GM18498 (cell line): Measurements from ENCODE around the gene CDK17.
"Not testable (repeated sequence)": the region's sequence is repeated elsewhere in the genome, so short reads cannot be mapped to it uniquely, and the experiment has no call there.

Experiments used
- ATAC-seq: cut with Tn5 transposase; IDR thresholded peaks from one replicate; pipeline ENCODE4 v1.9.1; 2021; ENCODE audit warnings: mild to moderate bottlenecking, moderate library complexity; ENCODE audit not compliant: unreplicated experiment

The CDK17 gene

DNA sequence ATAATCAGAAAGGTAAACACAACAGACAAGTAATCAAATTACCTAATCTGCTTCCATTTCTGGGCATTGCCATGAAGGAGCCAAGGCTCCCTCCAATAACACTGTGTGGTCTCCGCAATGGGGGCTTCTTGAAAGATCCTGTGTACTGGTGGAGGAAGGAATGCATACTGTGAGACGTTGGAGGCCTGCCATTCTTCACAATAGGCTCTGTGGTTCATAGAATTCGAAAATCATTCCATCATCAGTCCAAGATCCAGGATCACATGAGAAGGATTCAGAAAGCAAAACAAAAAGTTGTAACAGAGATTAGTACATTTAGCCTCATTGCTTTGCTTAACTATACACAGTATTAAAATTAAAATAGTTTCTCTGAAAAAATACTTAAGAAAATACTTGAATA, 76.3 kb downstream of the CDK17 start:
- no peak for ATAC-seq

GRCh38 chr12:96322720-96323119, 77.5 kb downstream of the CDK17 start:
- ATAC-seq = no peak

GRCh38 chr12:96321941-96322340, 78.3 kb downstream of the CDK17 start:
- ATAC-seq = no peak

DNA sequence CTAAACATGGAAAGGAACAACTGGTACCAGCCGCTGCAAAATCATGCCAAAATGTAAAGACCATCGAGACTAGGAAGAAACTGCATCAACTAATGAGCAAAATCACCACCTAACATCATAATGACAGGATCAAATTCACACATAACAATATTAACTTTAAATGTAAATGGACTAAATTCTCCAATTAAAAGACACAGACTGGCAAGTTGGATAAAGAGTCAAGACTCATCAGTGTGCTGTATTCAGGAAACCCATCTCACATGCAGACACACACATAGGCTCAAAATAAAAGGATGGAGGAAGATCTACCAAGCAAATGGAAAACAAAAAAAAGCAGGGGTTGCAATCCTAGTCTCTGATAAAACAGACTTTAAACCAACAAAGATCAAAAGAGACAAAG, 82.4 kb downstream of the CDK17 start:
- not testable (repeated sequence) for ATAC-seq

DNA sequence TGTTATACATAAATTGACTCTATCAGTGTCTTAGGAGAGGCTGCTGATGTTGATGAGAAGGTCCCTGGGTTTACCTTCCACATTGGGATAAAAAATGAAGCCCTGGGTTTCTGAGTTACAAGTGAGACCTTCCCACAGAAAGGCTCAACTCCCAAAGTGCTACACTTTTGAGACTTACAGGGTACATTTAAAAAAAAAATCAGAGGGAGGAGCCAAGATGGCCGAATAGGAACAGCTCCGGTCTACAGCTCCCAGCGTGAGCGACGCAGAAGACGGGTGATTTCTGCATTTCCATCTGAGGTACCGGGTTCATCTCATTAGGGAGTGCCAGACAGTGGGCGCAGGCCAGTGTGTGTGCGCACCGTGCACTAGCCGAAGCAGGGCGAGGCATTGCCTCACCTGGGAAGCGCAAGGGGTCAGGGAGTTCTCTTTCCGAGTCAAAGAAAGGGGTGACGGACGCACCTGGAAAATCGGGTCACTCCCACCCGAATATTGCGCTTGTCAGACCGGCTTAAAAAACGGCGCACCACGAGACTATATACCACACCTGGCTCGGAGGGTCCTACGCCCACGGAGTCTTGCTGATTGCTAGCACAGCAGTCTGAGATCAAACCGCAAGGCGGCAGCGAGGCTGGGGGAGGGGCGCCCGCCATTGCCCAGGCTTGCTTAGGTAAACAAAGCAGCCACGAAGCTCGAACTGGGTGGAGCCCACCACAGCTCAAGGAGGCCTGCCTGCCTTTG, 84.3 kb downstream of the CDK17 start:
- not testable (repeated sequence) for ATAC-seq

DNA sequence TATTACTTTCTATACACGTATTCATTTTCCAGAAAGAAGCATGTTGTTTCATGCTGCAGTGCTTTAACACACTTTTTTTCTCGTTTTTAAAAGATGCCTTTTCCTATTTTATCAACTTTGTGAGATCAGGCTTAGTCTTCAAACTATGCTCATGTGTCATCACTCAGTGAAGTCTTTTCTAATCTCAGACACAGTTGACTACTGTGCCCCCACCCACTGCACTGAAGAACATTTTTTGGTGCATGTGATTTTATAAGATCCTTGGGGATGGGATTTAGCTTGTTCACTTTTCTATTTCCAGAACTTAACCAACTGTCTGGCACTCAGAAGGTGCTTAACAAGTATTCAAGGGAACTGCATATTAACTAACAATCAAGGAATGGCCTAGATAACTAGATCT, 85.5 kb downstream of the CDK17 start:
- ATAC-seq = no peak

GRCh38 chr12:96313606-96314005, 86.6 kb downstream of the CDK17 start:
- no peak for ATAC-seq

- no peak for ATAC-seq
These were observed 89.0 kb downstream of the CDK17 start for GRCh38 chr12:96311191-96311590.

DNA sequence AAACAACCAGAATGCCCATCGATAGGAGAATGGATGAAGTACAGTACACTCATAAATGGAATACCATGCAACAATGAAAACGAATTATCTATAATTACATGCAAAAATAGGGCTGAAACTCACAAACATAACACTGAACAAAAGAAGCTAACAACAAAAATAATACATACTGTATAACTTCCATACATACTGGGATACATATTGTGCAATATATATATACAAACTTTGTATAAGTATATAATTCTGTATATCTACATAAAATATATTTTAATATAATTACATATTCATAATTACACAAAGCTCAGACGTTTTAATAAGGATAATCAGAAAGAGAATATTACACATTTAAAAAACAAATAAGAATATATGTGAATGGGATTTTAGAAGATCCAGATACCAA, 90.2 kb downstream of the CDK17 start:
- ATAC-seq = no peak

DNA sequence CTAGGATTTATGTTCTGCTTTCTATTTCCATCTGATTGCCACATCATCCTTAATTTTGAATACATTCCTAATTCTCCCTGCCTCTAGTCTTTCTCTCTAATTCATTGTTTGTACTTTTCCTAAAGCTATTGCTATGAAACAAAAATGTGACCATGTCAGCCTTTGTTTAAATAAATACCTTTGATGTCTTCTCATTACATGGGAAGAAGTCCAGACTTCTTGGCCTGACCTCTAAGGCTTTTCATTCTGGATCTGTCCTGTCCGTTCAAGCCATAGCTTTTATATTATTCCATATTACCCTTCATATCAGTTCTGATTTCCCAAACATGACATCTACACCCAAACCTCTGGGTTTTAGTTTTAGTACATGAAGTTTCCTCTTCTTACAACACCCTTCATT, 91.4 kb downstream of the CDK17 start:
- ATAC-seq = no peak

DNA sequence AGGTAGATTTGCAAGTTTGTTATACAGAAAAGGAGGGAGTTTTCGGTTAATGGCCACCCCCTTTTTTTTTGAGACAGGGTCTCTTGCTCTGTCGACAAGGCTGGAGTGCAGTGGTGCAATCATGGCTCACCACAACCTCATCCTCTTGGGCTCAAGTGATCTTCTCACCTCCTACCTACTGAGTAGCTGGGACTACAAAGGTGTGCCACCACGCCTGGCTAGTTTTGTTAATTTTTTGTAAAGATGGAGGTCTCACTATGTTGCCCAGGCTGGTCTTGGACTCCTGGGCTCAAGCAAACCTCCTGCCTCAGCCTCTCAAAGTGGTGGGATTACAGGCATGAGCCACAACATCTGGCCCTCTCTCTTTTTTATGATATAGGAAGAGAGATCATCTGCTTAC, 94.6 kb downstream of the CDK17 start:
- ATAC-seq = no peak

GRCh38 chr12:96303653-96304052, 96.6 kb downstream of the CDK17 start:
- no peak for ATAC-seq

DNA sequence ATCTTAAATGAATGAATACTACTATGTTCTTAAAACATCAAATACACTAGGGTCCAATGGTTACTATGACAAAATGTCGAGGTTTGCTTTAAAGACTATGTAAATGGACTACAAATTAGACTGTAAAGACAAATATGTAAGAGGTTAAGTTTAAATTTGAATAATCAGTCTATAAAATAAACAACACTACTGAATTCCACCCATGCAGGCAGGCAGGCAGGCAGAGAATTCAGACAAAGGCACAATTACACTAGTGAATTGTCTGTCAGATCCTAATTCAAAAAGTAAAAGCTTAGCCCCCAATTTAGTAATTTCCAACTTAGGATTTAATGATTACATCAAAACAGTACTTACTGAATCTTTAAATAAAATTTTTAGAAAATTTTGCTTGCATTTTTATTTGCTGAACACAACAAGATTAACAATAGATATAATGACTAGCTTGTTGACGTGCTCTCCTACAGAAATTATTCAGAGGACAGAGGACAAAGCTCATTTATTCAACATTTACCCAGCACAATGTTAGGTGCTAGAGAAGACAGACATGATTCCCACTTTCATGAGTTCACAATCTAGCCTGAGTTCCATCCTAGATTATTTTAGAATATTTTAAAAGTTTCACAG, 97.4 kb downstream of the CDK17 start:
- ATAC-seq = no peak

DNA sequence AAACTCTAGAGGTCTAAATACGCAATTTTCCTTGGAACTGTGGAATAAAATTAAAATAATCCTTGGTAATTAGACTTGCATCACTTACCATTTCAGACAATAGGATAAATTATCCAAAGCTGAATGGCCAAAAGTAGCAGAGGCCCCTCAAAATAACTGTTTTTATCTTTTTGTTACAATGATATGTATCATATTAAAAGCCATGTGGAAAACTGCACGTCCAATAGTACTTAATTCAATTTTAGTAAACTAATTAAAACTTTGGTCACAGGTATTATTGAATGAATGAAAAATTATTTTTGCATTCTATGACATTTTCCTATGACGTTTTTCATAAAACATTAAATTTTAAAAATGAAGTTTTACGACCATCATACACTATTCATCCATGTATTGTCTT, 98.5 kb downstream of the CDK17 start:
- ATAC-seq = no peak

GRCh38 chr12:96300064-96300463, 100.2 kb downstream of the CDK17 start:
- no peak for ATAC-seq

GRCh38 chr12:96297504-96297903, 102.7 kb downstream of the CDK17 start:
- ATAC-seq = no peak

DNA sequence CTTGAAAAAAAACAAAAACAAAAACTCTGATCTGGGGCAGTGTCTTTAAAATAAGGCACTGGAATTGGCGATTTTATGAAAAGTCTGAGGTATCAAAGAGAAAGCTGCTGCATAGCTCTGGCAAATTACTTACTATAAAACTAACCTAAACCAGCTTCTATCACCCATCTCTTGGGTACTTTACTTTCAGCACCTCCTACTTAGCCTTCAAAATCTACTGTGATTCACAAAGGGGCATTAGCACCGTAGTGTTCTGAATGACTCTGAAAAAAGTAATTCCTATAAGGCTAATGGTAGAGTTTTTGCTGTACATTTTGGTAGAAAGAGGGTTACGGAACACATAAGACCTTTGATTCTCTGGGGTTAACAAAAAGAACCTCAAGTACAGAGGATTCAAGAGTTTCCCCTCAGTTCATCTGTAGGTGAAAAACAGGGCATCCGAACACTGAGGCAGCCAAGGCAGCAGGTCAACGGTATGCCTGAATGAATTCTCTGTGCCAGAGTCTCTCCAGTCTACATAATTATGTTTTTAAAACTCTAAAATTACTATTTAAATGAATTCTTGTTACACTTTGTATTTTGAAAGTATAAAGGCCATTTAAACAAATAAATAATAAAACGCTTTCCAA, 104.6 kb downstream of the CDK17 start:
- ATAC-seq = no peak

GRCh38 chr12:96294831-96295230, 105.4 kb downstream of the CDK17 start:
- no peak for ATAC-seq

- no peak for ATAC-seq
These were observed 107.1 kb downstream of the CDK17 start for GRCh38 chr12:96293093-96293492.

DNA sequence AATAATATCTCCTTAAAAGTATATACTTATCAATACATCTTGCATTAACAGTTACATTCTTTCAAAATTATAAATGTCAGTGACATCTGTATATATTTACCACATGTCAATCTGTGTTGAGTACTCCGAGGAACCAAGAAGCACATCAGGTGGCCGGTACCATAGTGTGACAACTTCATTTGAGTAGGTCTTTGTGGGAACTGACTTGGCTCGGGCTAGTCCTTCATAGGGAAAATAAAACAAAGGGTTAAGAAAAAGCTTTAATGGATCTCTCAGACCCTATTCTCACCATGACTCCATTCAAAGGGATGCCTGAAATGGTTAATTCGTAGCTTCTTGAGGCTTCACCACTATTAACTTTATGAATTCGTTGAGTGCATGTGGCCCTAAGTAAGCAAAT, 111.2 kb downstream of the CDK17 start:
- ATAC-seq = no peak

- ATAC-seq = no peak
These were observed 115.1 kb downstream of the CDK17 start for GRCh38 chr12:96285158-96285557.

- ATAC-seq = no peak
These were observed 125.9 kb downstream of the CDK17 start for GRCh38 chr12:96274331-96274730.
